ENCODE measurements around the gene PHPT1. TPM values are rescaled to one million over a fixed set of nuclear protein-coding genes. Genes with fewer than 3 reads are reported as not detected.

PHPT1 gene
- total and polyA plus RNA-seq, 12 donors, result 310 to 650 (median 336) TPM

DNA sequence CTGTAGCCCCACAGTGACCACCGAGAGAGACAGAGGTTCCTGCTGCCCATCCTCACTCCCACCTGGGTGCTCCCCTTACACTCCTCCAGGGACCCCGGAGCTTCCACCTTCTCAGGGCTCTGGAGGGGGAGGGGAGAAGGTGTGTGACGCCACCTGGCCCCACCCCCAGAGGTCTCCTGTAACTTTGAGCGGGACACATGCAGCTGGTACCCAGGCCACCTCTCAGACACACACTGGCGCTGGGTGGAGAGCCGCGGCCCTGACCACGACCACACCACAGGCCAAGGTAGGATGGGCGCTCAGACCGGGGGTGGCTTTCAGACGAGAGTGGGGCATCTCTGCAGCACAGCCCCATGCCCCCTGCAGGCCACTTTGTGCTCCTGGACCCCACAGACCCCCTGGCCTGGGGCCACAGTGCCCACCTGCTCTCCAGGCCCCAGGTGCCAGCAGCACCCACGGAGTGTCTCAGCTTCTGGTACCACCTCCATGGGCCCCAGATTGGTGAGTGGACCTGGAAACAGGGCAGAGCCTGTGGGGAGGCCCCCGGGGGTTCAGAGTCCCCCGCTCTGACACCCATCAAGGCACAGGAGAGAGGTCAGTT is 7.4 kb downstream of the PHPT1 start:
- TF ChIP-seq CTCF (IDR thresholded peaks at IDR 0.05), result no peak
- DNase-seq (peak in 1 of 2 donors; percentile 12), ATAC-seq (no peak)
- Histone ChIP-seq H3K27ac (no peak overlapping the region), H3K27me3 (no peaks in the 10 kb centered on the region), H3K9me3 (no peaks in the 10 kb centered on the region), H3K4me1 (peaks cover 0 to 26% (median 19%) of the 10 kb centered on the region in 9 donors), H3K4me3 (no peak overlapping the region), H3K36me3 (peaks cover 0 to 31% (median 8%) of the 10 kb centered on the region in 9 donors)
- 89 to 92% methylated on average over 13 to 14 of the region's 14 CpGs for WGBS, 2 donors
- intact Hi-C loops (cut with DNase I), result no loop called here

- WGBS, 2 donors, result 87 to 92% methylated on average over 19 of the region's 19 CpGs
- Histone ChIP-seq H3K4me3 (no peak overlapping the region), H3K9me3 (no peaks in the 10 kb centered on the region), H3K36me3 (peaks cover 0 to 33% (median 13%) of the 10 kb centered on the region in 9 donors), H3K27me3 (no peaks in the 10 kb centered on the region), H3K4me1 (peaks cover 0 to 21% (median 15%) of the 10 kb centered on the region in 9 donors), H3K27ac (no peak overlapping the region)
- no peak for ATAC-seq
- TF ChIP-seq CTCF (IDR thresholded peaks at IDR 0.05), result no peak
- peak in 1 of 2 donors; percentile 11 for DNase-seq
- intact Hi-C loops (cut with DNase I), result no loop called here
Observed at GRCh38 chr9:136857166-136857565, 8.0 kb downstream of the PHPT1 start.

GRCh38 chr9:136857581-136858412 is 8.6 kb downstream of the PHPT1 start:
- peak in 1 of 2 donors; percentile 14 for DNase-seq
- ATAC-seq, result peak in 1 of 8 donors; percentile 2
- intact Hi-C loops (cut with DNase I), result no loop called here

More at GRCh38 chr9:136857581-136858412, 8.6 kb downstream of the PHPT1 start:
- H3K27ac ChIP-seq, result peak overlapping the region in 1 of 10 donors; percentile 70
- H3K4me3 ChIP-seq, result no peak overlapping the region
- no peak for TF ChIP-seq CTCF (IDR thresholded peaks at IDR 0.05)
- peaks cover 0 to 17% (median 14%) of the 10 kb centered on the region in 9 donors for H3K4me1 ChIP-seq
- no peaks in the 10 kb centered on the region for H3K9me3 ChIP-seq
- 87 to 90% methylated on average over 21 to 29 of the region's 29 CpGs for WGBS, 2 donors
- H3K27me3 ChIP-seq, result no peaks in the 10 kb centered on the region
- peaks cover 0 to 39% (median 18%) of the 10 kb centered on the region in 9 donors for H3K36me3 ChIP-seq

Measured in heart right ventricle (tissue), 16 donors.